M059J (cell line): ENCODE results near the gene TRMO. TPM values are rescaled to one million over a fixed set of nuclear protein-coding genes. Genes with fewer than 3 reads are reported as not detected.
"Not testable (repeated sequence)": the region's sequence is repeated elsewhere in the genome, so short reads cannot be mapped to it uniquely, and the experiment has no call there.

Experiments used
- DNase-seq: peaks from one replicate; pipeline ENCODE4 v3.0.0-alpha.2; 2012; ENCODE audit warnings: low read depth
- total RNA-seq: library from RNA; depleted of rRNA; stranded (reverse); fragments of >200 nt; shearing (Covaris generic); gene quantifications from 2 replicates; pipeline ENCODE4 v1.2.3, GENCODE V29; 2014; rRNA removed

Gene TRMO, protein sequence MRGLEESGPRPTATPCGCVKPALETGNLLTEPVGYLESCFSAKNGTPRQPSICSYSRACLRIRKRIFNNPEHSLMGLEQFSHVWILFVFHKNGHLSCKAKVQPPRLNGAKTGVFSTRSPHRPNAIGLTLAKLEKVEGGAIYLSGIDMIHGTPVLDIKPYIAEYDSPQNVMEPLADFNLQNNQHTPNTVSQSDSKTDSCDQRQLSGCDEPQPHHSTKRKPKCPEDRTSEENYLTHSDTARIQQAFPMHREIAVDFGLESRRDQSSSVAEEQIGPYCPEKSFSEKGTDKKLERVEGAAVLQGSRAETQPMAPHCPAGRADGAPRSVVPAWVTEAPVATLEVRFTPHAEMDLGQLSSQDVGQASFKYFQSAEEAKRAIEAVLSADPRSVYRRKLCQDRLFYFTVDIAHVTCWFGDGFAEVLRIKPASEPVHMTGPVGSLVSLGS
- total RNA-seq: 17.3 and 18.4 TPM in 2 replicates

DNA sequence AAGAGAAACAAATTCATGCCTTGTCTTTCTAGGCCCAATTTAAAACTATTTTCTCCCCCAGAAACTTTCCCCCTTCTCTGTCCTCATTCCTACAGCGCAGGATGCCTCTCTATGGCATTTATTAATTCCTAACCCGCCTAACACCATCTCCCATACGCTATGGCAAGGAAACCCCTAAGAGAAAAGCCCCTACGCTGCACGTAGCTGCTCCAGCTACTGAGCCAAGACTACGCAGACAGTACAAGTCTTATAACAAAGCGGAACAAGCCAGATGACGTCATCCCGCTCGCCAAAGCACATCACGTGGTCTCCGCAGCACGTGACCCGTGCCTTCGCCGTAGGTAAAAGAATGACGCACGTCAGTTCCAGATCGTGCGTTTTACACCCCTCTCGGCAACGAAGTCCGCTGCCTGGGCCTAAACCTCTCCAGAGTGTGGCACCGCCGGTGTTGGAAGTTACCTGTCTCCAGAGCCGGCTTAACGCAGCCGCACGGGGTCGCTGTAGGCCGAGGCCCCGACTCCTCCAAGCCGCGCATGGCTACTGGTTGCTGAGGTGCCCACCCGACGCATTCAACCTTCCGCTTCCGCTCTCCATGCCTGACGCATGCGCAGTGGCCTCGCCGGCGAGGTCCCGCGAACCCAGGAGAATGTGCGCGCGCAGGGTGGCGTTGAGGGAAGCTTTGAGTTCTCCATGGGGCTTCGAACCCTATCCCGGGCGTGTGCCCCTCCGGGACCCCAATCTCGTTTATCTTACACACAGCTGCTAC, at the start of gene TRMO:
Gene TRMO (minus strand): TSS at position 542 of the 766 bp plus-strand sequence. CDS start 7 bp downstream, at position 535.
- DNase-seq: peak; percentile 97

DNA sequence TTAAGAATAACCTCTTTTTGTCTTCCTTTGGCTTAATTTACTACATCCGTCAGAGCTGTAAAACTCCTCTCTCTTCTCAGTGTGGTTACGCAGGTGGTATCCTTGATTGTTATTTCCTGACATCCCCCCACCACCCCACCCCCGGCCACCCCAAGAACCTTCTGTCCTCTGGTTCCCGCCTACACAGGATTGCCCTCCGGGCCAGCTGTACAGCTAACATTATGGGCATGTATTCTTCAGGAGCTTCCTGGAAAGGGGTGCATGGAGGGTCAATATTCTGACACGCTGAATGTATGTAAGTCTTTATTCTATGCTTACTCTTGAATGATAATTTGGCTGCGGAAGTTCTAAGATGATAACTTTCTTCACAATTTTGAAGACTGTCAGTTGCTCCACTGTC, 47.9 kb upstream of the TRMO start:
- DNase-seq: no peak

DNA sequence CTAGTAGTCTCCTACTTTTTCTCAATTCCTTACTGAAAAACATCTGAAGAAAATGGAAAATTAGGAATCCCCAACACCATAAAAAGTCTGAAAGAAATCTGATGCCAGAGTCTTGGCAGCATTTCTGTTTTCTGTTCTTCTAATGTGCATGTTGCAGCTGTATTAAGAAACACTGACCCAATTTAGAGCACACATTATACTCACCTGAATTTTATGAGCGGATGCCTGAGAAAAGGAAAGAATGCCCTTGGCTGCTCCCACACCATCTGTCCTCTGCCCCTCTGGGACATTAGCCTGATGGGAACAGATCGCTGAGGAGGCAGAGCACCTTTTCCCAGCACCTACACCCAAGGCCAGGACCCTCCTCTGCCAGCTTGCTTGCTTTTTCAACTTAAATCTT, 46.7 kb upstream of the TRMO start:
- no peak for DNase-seq

DNA sequence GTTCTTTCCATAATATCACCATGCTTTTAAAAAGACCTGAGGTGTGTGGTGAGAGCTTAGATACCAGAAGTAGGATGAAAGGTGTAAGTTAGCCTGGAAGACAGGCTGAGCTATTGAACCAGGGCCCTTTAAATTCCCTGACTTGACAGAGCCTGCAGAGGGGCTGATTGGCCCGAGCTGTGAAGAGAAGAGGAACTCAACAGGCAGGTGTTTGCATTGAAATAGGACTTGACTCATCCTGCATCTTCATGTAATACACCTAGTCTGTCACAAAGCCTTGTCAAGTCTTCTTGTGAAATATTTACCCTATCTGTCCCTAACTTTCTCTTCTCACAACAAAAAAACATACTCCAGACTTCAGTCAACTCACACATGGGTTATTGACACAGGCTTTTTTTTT, 44.2 kb upstream of the TRMO start:
- no peak for DNase-seq

DNA sequence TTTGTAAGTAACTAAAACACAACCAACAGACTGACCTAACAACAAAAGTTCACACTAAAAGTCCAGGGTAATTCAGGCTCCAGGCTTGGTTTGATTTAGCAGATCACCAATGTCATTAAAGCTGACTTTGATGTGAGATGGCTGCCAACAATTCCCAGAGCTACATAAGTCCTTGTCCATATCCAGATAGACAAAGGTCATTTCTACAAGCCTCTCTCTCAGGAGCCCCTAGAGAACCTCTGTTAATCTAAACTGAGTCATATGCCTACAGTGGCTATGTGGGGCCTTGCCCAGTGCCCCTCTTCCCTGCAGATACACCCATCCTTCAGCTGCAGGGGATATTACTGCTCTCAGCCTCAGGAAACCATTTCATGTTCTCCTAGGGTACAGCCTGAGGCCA, 42.6 kb upstream of the TRMO start:
- no peak for DNase-seq

DNA sequence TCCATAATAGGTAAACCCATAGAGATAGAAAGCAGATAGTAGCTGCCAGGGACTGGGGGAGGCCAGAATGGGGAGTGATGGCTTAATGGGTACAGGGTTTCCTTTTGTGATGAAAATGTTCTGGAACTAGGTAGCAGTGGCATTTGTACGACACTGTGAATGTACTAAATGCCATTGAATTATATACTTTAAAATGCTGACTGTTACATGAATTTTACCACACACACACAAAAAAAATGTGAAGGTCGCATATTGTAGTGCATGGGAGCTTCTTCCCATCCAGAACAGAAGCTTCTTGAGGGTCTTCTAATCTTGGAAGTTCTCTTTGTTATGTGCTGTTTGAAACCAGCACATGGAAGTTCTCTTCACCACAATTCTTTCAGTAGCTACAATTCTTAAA, 40.9 kb upstream of the TRMO start:
- no peak for DNase-seq

DNA sequence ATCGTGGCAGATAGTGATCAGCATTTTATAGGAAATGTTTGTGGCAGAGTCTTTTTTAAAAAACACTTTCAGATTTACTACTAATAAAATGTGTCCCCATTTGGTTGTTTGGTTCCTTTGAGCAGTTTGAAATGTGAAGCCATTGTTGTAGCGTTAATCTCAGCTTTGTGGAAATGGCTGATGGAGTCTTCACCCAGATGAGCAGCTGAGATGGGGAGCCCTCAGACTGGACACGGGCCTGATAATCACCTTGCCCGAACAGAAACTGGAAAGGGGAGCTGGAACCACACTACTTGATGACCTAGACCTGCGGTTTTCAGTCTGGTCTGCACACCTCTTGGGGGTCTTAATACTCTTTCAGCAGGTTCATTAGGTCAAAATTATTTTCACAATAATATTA, 40.3 kb upstream of the TRMO start:
- no peak for DNase-seq

DNA sequence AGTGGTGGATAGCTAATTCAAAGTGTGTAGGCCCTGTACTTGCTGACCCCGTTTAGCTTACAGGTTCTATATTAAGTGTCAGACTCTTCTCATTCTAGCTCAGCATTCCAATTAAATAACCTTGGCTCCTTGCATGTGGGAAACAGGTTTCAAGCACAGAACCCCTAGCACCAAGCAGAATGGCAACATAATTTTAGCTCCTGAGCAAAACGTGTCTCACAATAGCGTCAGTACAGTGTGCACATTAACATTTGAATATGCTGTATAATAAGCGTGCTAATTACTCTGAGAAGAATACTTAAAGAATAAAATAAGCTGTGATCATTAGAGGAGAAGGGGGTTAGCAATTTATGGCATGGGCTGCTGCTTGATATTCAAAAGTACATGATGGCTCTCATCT, 39.8 kb upstream of the TRMO start:
- no peak for DNase-seq

DNA sequence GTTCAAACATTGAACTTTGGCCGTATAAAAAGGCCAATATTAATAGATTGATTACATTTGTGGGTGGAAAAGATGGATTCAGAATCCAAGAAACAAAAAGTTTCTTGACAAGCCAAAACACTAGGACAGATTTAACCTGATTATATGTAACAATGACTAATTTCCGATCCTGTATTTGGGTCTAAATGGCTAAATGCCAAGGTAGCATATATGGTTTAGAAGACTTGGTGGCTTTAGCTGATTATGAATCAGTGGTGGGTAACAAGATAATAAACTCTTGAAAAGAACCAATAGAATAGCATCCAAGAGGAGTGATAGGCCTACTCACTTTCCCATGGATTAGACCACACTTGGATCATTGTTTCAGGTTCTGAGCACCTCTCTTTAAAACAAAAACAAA, 39.1 kb upstream of the TRMO start:
- no peak for DNase-seq

DNA sequence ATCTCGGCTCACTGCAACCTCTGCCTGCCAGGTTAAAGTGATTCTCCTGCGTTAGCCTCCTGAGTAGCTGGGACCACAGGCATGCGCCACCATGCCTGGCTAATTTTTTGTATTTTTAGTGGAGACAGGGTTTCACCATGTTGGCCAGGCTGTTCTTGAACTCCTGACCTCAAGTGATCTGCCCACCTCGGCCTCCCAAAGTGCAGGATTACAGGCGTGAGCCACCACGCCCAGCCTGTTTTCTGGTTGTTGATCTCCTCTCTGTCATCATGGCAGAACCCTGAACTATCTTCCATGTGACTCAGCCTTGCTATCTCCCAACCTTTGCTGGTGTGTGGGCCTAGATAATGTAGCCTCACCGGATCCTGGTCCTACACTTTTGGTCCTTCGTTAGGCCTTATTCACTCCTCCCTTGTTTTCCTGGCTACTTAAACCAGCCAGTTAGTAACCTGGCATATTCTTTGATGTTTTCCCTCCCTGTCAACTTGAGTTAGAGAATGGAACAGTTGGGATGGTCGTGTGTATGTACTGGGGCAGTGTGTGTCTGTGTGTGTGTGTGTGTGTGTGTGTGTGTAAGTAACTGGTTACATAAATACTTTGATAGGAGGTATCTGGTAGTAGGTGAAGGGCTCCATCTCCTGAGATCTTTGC, 38.5 kb upstream of the TRMO start:
- not testable (repeated sequence) for DNase-seq

DNA sequence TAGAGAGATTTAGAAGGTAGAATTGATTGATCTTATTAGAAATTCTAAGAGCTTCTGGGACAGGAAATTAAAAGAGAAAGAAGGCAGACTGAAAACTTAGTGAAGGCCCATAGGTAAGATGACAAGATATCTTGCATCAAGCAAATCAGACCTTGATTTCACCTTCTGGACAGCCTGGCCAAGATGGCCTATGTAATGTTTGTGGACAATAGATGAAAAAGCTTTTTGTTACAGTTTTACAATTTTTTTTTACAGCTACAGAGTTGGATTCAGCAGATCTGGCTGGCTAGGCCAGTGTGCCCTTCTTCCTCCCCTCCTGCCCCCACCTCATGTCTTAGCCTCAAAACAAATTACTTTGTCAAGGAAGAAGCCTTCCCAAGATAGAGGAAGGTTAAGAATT, 37.3 kb upstream of the TRMO start:
- no peak for DNase-seq

DNA sequence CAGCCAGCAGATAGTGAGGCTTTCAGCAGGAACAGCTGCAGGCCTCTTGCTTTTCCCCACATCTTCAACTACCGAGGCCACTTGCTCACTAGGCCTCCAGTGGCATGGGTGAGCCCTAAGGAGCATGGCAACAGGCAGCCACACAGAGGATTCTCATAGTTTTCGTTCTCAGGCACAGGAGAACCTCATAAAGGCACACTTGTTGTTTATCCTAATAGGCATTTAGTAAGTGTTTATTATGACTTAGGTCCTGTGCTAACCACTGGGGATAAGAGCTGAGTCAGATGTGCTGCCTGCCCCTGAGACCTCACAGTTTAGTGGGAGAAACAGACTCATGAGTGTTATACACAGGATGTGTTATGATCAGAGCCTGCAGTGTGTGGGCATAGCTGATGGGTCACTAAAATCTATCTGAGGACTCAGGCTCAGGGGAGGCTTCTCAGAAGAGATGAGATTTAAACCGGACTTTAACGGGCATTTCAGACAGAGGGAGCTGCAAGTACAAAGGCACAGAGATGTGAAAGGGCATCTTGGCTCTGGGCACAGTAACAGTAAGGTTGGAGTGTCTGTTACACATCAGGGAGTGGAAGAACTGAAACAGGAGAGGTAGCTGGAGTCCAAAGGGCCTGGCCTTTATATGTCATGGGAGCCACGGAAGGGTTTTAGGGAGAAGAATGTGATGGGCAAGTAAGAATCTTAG, 36.7 kb upstream of the TRMO start:
- peak; percentile 75 for DNase-seq

DNA sequence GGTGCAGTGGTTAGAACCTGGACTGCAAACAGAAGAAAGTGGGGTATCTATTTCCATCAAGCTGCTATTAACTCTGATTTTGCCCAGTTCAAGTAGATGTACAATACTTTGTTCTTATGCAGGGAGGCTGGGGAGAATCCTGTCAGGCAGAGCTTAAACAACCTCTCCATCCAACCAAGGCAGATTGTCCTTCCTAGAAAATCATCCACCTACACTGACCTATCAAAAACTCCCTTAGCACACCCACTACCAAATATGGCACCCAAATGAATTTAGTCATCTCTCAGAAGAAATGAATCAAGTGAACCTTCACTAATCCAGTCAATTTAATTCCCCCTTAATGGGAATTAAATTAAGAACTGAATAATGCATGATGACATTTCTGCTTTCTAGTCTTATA, 34.0 kb upstream of the TRMO start:
- no peak for DNase-seq

DNA sequence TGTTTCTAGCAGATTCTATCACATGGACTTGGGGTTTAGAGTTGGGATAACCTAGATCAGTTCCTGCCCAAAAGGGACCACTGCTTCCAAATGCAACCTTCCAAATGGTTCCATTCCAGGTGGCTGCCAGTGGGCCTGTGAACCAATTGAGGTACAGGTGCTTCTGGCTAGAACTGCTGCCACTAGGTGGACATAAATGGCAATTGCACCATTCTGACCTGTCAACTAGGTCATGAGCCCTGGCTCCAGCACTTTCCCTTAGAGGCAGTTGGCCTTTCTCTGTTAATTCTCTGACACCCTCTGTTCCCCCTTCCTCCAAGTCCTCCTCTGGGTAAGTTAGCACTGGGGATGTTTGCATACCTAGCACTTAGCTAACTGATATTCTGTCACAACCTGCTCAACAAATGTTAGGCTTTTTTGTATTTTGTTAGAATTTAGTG, 32.3 kb upstream of the TRMO start:
- DNase-seq: peak; percentile 47

DNA sequence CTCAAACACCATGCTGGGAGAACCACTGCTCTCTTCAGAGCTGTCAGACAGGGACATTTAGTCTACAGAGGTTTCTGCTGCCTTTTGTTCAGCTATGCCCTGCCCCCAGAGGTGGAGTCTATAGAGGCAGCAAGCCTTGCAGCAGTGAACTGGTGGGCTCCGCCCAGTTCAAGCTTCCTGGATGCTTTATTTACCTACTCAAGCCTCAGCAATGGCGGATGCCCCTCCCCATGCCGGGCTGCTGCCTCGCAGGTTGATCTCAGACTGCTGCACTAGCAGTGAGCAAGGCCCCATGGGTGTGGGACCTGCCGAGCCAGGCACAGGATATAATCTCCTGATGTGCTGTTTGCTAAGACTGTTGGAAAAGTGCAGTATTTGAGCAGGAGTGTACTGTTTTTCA, 28.6 kb upstream of the TRMO start:
- DNase-seq: not testable (repeated sequence)

DNA sequence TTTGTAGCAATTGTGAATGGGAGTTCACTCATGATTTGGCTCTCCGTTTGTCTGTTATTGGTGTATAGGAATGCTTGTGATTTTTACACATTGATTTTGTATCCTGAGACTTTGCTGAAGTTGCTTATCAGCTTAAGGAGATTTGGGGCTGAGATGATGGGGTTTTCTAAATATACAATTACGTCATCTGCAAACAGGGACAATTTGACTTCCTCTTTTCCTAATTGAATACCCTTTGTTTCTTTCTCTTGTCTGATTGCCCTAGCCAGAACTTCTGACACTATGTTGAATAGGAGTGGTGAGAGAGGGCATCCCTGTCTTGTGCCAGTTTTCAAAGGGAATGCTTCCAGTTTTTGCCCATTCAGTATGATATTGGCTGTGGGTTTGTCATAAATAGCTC, 24.8 kb upstream of the TRMO start:
- not testable (repeated sequence) for DNase-seq

DNA sequence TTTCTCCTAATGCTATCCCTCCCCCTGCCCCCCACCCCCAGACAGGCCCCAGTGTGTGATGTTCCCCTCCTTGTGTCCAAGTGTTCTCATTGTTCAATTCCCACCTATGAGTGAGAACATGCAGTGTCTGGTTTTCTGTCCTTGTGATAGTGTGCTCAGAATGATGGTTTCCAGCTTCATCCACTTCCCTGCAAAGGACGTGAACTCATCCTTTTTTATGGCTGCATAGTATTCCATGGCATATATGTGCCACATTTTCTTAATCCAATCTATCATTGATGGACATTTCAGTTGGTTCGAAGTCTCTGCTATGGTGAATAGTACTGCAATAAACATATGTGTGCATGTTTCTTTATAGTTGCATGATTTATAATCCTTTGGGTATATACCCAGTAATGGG, 23.2 kb upstream of the TRMO start:
- DNase-seq: not testable (repeated sequence)

DNA sequence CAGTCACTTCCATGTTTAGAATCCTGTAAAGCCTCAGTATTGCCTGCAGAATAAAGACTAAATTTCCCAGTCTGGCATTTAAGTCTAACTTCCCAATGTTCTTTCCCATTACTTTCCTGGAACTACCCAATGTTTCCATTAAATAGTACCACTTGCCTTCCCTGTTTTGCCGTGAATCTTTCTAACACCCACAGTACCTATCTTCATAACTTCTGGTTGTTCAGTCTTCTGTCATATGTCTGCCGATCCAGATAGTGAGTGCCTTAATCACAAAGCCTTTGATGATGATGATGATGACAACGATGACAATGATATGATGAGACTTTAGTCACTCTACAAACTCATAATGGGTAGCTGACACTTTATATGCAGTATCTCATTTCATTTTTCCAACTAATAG, 22.3 kb upstream of the TRMO start:
- no peak for DNase-seq

DNA sequence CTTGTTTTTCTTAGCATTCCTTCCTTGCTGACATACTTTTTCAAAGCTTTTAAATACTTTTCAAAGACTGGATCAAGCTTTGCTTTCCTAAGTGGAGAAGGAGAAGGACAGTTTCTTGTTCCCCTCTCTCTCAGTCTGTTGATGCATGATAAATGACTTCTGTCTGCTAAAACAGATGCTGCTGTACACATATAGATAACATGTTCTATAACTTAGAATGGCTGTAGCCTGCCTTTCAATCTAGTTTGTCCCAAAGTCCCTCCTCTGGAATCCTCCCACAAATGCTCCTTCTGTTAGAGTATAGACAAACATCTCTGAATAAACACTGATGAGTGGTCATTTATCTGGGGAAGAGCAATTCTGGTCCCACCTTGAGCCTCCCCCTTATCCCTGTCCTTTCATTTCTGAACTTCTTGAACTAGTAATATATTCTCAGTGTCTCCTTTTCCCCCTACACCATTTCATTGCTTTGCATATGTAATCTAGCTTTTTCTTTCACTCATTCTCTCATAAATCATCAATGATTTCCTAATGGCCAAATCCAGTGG, 21.1 kb upstream of the TRMO start:
- no peak for DNase-seq

DNA sequence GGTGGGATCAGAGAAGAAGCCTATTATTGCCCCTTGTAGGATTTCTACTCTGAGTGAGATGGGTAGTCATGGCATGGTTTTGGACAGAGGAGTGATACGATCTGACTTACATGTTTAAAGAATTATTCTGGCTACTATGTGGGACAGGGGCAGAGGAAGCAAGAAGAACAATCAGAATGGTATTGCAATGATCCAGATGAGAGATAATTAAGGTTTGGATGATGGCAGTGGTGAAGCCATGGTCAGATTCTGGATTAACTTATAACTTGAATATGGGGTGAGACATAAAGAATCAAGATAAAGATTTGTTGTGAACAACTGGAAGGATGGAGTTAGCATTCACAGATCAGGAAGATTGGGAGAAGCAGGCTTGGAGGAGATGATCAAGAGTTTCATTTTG, 19.0 kb upstream of the TRMO start:
- no peak for DNase-seq

DNA sequence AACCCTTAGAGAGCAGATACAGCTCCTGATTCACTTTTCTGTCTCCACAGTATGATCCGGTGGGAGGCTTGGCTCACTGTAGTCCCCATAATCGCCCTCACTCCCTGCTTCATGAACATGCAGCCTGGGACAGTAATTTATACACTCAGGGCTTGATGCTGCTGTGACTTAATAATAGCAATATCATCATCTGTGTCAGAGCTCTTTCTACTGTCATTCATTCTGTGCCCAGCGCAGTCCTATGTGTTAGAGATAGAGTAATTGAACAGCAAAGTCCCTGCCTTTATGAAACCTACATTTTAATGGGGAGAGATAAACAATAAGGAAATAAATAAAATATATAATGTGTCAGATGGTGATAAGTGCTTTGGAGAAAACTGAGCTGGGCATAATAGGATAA, 18.4 kb upstream of the TRMO start:
- no peak for DNase-seq

DNA sequence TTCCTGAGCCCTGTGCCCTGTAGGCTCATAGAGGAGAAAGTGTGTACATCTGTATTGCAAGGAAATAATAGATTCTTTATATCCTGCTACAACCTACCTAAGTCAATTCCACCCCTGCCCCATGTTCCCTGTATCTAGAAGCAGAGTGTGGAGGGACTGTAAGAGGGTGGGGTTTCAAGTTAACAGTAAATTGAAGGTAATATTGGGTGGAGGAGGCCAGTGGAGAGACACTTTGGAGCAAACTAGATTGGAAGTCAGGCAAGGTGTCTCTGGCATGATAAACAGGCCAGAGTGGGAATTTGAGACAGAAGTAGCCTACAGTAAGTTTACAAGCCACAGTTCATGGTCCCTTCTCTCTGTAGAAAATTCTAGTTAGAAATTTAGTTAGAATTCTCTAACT, 17.9 kb upstream of the TRMO start:
- no peak for DNase-seq
